COLO668 (cell line): ENCODE results near the gene PPP1R18.
"Not testable (repeated sequence)": the region's sequence is repeated elsewhere in the genome, so short reads cannot be mapped to it uniquely, and the experiment has no call there.

Experiments used
- DNase-seq: peaks from one replicate; lab custom pipeline; 2025; ENCODE audit not compliant: unreplicated experiment; lab: John Stamatoyannopoulos, UW

The PPP1R18 gene, protein sequence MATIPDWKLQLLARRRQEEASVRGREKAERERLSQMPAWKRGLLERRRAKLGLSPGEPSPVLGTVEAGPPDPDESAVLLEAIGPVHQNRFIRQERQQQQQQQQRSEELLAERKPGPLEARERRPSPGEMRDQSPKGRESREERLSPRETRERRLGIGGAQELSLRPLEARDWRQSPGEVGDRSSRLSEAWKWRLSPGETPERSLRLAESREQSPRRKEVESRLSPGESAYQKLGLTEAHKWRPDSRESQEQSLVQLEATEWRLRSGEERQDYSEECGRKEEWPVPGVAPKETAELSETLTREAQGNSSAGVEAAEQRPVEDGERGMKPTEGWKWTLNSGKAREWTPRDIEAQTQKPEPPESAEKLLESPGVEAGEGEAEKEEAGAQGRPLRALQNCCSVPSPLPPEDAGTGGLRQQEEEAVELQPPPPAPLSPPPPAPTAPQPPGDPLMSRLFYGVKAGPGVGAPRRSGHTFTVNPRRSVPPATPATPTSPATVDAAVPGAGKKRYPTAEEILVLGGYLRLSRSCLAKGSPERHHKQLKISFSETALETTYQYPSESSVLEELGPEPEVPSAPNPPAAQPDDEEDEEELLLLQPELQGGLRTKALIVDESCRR

DNA sequence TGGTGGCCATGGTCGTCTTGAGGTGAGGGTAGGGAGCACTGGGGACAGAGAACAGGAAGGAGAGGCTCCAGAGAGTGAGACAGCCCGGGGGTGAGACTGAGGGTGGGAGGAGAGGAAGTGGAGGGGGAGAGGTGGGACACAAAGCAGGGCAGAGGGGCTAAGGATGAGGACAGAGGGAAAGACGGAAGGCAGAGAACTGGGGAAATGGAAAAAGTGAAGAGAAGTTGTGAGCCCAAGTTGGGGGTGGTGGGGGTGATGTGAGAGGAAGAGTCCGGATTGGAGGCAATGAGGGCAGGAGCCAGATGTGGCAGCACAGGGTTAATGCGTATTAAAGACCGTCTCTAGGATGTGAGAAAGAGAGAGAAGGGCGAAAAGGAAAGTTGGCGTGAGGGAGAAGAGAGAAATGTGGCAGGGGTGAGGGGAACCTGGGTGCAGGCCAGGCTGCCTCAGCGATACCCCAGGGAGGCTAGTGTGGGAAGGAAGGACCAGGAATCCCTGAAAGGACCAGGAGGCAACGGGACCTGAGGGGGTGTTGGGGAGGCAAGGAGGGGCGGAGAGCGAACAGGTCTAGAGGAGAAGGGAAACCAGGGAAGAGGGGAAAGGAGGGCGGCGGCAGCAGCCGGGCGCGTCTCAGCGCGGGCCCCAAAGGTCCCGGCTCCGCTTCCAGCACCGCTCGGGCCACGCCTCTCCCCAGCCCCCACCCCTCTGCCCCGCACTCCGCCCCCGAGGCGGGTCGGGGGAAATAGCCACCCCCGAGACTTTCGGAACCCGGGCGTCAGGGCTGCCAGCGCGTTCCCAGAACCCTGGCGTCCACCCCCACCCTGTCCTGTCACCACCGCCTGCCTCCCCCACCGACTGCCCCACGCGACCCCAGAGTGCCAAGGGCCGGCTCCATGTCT is at the start of gene PPP1R18:
Gene PPP1R18 (minus strand): TSS at position 637 of the 899 bp plus-strand sequence. CDS start 627 bp downstream, at position 10.
- DNase-seq: peak; percentile 52

DNA sequence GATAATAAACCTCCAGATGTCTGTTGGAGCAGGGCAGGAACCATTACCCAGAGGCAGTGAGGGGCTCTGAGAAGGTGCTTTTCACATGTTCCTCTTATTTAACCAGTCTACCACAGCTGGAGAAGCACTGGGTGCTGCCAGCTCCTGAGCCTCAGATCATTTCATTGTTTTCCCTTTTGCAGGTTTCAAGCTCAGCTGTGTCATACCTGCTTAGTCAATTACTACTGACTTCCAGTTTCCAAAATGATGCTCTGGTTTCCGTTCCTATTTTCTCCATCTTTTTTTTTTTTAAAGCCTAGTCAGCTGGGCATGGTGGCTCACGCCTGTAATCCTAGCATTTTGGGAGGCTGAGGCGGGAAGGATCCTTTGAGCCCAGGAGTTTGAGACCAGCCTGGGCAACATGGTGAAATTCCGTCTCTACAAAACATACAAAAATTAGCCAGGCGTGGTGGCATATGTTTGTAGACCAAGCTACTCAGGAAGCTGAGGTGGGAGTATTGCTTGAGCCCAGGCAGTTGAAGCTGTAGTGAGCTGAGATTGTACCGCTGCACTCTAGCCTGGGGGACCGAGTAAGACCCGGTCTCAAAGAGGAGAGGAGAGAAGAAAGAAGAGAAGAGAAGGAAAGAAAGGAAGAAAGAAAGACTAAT is 49.3 kb upstream of the PPP1R18 start:
- DNase-seq: no peak

DNA sequence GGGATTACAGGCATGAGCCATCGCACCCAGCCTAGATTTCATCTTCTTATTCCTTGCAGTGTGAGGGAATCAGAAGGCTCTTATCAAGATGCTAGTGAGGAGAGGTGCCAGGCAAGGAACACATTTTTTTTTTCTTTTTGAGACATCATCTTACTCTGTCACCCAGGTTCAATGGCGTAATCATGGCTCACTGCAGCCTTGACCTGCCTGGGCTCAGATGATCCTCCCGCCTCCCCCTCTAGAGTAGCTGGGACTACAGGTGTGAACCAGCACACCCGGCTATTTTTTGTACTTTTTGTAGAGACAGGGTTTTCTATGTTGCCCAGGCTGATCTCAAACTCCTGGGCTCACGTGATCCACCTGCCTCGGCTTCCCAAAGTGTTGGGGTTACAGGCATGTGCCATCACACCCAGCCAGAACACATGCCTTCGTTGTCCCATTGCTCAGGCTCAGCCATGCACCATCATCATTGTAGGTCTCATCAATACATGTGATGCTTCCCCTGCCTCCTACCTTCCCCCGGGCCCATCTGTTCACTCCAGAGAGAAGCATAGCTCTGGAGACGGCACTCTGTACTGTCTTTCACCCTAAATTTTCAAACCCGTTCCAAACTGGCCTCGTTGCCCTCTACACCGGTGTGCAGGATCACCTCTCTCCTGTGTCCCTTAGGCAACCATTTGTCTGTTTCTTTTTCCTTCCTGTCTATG is 45.9 kb upstream of the PPP1R18 start:
- DNase-seq: no peak

DNA sequence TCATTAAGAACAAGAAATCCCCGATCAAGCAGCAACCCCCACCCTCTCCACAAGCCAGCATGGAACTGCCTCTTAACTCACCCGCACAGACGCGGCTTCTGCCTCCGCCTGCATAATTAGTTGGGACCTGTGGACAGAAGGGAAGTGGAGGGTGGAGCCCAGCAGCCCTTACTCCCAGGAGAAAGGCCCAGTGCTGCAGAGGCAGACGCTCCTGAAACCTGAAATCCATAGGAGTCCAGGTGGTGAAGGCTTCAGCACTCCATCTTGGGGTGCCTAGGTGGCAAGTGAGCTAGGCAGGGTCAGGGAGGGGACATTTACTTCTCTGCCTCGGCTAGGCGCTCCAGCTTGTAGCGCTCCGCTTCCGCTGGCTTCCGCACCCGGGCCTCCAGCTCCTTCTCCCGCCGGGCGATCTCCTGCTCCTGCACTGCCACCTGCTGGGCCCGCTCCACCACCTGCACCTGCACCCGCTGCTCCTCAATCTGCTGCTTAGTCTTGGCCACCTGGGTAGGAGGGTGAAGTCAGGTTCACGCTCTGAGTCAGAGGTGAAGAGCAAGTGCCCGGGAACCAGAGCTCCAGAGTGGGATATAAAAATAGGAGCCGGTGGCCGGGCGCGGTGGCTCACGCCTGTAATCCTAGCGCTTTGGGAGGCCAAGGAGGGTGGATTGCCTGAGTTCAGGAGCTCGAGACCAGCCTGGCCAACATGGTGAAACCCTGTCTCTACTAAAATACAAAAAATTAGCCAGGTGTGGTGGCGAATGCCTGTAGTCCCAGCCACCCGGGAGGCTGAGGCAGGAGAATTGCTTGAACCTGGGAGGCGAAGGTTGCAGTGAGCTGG is 44.4 kb upstream of the PPP1R18 start:
- peak; percentile 83 for DNase-seq

DNA sequence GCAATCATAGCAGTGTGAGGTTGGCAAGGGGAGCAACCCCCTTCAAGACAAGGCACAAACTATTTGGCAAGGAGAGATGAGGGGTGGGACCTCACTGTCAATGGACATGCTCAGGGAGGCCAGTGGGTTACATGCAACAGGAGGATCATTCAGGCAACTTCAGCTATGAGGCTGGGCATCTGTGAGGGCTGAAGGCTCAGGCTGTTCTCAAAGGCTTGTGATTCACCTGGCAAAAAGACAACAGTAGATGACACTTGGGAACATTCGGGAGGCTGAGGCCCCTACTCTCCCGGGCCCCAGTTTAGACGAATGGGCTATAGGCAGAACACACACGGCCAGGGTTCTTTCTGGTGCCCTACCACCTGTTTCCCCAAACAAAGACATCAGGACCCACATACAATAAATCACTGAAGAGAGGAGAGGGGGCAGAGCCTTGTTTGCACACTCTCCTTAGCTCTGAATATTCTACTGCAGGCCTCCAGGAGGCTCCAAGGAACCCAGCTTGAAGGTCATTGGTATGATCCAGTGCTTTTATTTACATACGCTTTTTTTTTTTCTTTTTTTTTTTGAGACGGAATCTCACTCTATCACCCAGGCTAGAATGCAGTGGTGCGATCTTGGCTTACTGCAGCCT is 41.6 kb upstream of the PPP1R18 start:
- no peak for DNase-seq

DNA sequence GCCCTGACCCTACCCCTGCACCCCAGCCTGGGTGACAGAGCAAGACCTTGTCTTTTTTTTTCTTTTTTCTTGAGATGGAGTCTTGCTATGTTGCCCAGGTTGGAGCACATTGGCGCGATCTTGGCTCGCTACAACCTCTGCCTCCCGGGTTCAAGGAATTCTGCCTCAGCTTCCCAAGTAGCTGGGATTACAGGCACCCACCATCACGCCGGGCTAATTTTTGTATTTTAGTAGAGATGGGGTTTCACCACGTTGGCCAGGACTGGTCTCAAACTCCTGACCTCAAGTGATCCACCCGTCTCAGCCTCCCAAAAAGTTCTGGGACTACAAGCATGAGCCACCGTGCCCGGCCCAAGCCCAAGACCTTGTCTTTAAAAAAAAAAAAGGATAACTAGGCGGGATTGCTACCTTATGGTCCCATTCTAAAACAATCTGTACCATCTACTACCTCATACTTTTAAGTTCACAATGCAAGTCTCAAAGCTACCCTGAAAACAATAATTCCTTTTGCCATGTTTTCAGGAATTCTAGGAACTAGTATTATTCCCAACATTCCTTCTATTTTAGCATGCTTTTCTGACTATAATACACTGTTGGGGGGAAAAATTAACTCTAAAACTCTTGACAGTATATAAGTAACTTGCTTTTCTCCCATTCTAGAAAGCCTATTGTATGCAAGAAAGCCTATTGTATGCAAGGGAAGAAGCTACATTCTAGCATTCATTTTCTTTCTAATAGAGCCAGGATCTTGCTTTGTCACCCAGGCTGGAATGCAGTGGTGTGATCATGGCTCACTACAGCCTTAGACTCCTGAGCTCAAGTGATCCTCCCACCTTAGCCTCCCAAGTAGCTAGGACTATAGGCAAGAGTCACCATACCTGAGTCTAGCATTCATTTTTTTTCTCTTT is 40.3 kb upstream of the PPP1R18 start:
- no peak for DNase-seq

DNA sequence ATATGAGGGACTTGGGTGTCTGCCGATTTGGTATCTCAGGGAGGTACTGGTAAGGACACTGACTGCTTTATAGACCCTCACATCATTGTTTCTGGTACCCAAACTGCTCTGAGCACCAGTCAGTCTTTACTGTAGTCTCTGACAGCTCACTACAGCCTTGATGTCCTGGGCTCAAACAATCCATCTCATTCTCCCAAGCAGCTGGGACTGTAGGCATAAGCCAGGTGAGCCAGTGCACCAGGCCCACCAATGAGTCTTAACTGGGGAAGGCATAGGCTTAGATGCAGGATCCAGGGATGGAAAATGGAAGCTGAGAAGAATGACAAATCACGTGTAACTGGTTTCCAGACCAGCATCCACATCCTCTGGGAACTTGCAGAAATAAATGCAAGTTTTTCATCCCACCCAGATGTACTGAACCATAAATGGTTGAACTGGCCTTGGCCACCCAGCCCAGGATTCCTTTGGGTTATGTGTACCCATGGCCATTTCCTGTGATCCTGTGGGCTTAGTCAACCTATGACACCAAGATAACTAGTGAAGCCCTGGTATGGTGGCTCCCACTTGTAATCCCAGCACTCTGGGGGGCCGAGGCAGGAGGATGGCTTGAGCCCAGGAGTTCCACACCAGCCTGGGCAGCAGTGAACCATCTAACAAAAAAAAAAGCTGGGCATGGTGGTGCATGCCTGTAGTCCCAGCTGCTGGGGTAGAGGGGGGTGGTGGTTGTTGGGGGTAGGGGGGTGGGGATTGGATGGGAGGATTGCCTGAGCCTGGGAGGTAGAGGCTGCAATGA is 39.5 kb upstream of the PPP1R18 start:
- no peak for DNase-seq

DNA sequence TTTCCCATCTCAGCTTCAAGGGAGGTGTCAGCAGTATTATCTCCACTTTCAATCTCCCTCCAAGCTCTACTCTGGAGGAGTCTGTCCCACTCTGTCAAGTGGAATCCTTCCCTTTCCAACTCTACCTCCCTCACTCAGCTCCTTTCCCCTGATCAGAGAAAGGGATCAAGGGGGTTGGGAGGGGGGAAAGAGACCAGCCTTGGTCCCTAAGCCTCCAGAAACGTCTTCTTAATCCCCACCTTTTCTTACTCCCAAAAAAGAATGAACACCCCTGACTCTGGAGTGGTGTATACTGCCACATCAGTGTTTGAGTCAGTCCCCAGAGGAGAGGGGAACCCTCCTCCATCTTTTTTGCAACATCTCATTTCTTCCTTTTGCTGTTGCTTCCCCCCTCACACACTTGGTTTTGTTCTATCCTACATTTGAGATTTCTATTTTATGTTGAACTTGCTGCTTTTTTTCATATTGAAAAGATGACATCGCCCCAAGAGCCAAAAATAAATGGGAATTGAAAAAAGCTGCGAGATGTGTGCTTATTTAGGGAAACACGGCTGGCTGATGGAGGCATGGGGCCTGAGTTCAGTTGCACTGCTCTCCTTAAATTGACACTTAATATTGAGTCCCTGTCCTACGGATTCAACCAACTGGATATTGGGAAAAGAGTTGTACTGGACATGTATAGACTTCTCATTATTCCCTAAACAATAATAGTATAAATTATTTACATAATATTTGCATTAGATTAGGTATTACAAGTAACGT is 38.6 kb upstream of the PPP1R18 start:
- no peak for DNase-seq

DNA sequence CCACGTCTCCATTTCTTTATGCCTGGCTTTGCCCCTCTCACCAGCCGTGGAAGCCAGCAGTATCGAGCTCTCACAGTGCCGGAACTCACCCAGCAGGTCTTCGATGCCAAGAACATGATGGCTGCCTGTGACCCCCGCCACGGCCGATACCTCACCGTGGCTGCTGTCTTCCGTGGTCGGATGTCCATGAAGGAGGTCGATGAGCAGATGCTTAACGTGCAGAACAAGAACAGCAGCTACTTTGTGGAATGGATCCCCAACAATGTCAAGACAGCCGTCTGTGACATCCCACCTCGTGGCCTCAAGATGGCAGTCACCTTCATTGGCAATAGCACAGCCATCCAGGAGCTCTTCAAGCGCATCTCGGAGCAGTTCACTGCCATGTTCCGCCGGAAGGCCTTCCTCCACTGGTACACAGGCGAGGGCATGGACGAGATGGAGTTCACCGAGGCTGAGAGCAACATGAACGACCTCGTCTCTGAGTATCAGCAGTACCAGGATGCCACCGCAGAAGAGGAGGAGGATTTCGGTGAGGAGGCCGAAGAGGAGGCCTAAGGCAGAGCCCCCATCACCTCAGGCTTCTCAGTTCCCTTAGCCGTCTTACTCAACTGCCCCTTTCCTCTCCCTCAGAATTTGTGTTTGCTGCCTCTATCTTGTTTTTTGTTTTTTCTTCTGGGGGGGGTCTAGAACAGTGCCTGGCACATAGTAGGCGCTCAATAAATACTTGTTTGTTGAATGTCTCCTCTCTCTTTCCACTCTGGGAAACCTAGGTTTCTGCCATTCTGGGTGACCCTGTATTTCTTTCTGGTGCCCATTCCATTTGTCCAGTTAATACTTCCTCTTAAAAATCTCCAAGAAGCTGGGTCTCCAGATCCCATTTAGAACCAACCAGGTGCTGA is 37.6 kb upstream of the PPP1R18 start:
- not testable (repeated sequence) for DNase-seq

DNA sequence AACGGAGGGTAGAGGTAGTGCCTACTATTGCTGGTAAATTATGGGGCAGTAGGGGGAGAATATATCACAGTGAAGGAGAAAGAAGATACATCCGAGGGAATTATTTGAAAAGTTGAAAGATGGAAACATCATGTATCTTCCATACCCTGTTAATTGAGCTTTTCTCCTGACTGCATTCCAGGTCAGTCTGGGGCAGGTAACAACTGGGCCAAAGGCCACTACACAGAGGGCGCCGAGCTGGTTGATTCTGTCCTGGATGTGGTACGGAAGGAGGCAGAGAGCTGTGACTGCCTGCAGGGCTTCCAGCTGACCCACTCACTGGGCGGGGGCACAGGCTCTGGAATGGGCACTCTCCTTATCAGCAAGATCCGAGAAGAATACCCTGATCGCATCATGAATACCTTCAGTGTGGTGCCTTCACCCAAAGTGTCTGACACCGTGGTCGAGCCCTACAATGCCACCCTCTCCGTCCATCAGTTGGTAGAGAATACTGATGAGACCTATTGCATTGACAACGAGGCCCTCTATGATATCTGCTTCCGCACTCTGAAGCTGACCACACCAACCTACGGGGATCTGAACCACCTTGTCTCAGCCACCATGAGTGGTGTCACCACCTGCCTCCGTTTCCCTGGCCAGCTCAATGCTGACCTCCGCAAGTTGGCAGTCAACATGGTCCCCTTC is 36.9 kb upstream of the PPP1R18 start:
- not testable (repeated sequence) for DNase-seq

DNA sequence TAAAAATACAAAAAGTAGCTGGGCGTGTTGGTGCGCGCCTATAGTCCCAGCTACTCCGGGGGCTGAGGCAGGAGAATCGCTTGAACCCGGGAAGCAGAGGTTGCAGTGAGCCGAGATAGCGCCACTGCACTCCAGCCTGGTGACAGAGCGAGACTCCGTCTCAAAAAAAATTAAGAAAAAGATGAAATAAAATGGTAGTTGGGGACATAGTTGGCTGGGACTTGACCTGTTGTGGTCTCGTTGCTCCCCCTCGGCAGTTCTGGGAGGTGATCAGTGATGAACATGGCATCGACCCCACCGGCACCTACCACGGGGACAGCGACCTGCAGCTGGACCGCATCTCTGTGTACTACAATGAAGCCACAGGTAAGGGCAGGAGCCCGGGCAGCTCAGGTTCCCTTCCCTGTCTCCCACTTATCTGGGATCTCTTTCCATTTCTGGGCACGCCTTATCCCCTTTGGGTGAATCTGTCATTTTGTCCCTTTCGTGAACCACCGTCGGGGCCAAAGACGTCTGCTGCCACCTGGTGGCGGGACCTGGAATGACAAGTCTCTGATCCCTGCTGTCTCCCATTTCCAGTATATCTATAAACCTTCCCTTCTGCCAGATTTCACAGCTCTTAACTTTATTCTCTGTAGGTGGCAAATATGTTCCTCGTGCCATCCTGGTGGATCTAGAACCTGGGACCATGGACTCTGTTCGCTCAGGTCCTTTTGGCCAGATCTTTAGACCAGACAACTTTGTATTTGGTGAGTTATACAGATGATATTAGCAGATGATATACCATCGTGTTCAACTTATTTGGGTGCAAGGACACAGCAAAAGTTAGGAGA is 36.1 kb upstream of the PPP1R18 start:
- peak; percentile 60 for DNase-seq

DNA sequence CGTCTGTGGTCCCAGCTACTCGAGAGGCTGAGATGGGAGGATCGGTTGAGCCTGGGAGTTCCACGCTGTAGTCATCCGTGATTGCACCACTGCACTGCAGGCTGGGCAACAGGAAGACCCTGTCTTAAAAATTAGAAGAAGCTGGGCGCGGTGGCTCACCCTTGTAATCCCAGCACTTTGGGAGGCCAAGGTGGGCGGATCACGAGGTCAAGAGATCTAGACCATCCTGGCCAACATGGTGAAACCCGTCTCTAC is 35.5 kb upstream of the PPP1R18 start:
- DNase-seq: not testable (repeated sequence)

DNA sequence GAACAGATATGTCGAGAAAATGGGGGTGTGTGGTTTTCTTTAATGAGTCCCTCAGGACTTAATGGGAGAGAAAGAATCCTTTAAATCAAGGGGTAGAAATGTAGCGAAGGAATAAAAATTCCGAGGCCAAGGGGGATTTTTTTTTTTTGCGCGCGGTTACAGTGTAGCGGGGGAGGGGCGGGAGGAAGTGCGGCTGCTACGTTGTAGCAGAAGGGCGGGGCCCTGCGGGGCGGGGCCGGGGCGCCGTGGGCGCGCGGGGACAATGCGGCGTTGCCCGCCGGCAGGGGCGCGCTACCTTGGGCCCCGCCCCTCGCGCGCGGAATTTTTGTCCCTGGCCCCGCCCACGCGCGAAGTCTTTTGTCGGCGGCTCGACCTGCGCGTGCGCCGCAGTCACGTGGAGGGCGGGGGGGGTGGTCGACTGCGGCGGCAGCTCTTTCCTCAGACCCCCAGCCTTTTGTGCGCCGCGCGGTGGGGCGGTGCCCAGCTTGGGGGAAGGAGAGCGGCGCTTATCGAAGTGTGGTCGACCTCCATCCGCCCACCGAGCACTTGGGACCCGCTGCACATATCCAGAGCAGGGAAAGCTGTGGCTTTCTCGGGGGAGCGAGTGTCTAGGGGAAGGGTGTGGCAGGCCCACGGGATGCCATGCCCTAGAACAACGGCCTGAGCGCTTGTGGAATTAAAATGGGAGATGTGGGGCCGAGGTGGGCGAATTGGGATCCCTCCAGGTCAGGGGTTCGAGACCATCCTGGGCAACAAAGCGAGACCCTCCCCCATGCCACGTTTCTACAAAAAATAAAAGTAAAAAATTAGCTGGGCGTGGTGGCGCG is 35.0 kb upstream of the PPP1R18 start:
- DNase-seq: peak; percentile 91
